HG03103 (cell line): ENCODE data around the gene DENND1B.
"Not testable (repeated sequence)": the region's sequence is repeated elsewhere in the genome, so short reads cannot be mapped to it uniquely, and the experiment has no call there.

Experiments used
- ATAC-seq: cut with Tn5 transposase; IDR thresholded peaks from one replicate; pipeline ENCODE4 v1.9.1; 2021; ENCODE audit warnings: low read depth; ENCODE audit not compliant: unreplicated experiment

The DENND1B gene

GRCh38 chr1:197572169-197572568 is 203.1 kb downstream of the DENND1B start:
- no peak for ATAC-seq

DNA sequence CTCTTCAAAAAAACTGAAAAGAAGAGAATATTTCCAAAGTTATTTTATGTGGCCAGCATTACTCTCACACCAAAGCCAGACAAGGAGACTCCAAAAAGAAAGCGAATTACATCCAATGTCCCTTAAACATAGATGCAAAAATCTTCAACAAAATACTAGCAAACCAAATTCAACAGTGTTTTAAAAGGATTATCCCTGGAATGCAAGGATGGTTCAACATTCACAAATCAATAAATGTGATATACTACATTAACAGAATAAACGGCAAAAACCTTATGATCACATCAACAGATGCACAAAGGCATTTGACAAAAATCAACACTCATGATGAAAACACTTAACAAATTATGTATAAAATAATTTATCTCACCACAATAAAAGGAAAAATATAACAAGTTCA is 207.8 kb downstream of the DENND1B start:
- no peak for ATAC-seq

DNA sequence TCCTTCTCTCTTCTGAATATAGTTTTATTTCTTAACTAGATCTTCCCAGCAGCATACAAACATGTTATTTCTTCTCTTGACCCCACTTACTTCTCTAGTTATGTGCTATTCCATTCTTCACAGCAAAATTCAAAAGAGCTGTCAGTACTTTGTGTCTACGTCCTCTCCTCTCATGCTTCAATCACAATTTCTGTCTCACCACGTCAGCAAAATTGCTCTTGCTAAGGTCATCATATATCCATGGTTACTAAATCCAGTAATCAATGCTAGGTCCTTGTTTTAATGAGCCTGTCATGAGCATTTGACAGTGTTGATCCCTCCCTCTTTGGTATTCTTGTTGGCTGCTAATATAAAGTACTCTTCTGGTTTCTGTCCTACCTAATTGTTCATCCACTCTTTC is 214.2 kb downstream of the DENND1B start:
- no peak for ATAC-seq

GRCh38 chr1:197559655-197560054 is 215.6 kb downstream of the DENND1B start:
- ATAC-seq: no peak

GRCh38 chr1:197559244-197559643 is 216.0 kb downstream of the DENND1B start:
- ATAC-seq: no peak

- ATAC-seq: no peak
Measured at GRCh38 chr1:197557302-197557701, 218.0 kb downstream of the DENND1B start.

- no peak for ATAC-seq
Measured at GRCh38 chr1:197553281-197553680, 222.0 kb downstream of the DENND1B start.

GRCh38 chr1:197546989-197547388 is 228.3 kb downstream of the DENND1B start:
- ATAC-seq: no peak

DNA sequence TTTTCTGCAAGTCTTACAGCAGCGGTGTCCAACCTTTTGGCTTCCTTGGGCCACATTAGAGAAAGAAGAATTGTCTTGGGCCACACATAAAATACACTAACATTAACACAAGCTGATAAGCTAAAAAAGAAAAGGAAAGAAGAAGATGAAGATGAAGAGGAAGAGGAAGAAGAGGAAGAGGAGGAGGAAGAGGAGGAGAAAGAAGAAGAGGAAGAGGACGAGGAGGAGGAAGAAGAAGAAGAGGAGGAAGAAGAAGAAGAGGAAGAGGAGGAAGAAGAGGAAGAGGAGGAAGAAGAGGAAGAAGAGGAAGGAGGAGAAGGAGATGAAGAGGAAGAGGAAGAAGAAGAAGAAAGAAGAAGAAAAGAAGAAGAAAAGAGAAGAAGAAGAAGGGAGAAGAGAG is 230.7 kb downstream of the DENND1B start:
- no peak for ATAC-seq

DNA sequence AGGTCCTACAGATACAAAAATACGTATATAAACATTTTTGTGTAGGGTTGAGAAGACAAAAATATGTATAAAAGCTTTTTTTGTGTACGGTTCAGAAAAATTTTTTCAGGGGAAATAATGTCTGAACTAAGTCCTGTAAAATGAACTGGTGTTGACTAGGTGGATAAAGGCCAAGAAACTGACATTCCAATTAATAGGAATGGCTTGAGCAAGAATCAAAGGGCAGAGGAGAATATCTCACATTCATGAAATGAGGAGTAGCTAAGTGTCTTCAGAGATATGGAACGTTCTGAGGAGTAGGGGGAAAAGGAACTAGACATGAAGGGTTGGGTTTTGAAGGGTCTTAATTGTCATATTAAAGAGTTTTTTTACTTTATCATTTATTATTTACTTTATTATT is 231.2 kb downstream of the DENND1B start:
- no peak for ATAC-seq

DNA sequence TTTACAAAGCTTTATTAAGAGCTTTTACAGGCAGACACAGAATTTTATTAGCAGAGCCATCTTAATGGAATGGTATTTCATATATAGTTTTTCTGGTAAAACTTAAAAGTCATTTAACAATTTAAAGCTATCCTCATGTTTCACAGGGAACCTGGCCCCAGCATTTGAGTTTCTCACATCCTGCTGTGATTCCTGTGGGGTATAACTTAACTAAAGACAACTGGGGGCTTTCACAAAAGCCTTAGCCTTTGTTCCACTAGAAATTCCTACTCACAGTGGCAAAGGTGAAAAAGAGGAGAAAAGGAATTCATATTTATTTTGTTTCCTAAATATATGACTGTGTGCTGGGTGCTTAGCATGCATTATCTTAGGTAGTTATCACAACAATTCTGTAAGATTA is 233.9 kb downstream of the DENND1B start:
- ATAC-seq: no peak

DNA sequence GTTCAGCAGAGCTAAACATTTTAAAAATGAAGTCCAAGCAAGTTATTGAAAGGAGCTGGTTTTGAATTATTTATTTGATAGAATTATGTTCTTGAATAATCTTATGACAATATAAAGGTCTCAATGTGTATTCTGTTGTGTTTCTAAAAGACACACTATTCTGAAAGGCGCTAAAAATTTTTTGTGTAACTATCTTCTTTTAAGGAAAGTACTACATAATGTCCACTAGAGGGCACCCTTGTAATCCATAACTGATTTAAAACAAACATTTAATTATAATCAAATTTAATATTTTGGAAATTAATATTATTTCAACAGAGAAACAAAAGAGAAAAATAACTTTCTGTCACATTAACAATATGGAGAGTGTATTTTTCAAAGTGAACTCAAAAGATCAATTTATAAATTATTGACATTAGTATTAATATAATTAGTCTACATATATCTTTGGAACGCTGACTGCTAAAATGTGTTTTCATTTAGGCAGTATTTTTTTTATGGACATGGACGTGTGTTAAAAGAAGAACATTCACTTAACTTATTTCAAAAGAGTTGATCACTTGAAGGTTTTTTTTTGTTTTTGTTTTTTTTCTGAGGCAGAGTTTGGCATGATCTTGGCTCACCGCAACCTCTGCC is 248.4 kb downstream of the DENND1B start:
- ATAC-seq: no peak

DNA sequence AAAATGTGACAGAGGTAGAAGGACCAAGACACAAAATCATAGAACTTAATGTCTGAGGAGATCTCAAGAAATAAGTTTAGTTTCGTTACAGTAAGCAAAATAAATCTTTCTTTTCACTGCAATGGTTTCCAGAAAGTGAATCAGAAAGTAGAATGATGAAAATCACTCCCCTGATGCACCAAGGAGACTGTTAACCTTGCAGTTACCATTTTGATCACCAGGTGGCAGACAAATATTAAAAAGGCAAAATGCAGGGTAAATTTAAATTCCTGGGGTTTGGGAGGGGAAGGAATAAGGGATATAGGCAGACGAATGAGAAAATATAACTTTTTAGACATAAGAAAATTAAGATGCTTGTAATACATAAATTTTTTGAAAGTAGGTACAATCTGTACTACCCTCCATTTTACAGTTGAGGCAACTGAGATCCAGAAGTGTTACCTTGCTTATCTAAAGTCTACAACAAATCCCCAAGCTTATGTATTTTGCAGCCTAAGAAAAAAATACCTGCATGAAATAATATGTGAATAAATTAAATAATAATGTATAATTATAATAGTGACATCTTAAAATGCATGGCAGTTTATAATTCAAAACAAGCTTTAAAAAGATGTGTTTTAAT is 254.1 kb downstream of the DENND1B start:
- no peak for ATAC-seq

GRCh38 chr1:197519741-197520334 is 255.4 kb downstream of the DENND1B start:
- ATAC-seq: no peak

DNA sequence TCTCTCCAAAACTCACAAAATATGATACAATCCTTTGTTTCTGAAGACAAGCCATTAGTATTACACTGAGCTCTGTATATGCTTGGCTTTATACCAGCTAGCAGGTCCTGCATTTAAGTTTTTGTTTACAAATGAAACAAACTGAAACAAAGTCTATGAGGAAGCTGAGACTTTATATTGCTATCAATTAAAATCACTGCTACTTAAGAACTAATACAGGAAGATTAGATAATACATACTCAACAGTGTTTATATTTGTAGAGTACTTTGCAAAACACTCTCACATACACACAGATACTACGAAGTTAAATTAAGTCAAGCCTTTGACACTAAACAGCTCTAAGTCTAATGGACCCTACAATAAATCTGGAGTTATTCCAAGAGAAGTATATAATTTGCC is 259.9 kb downstream of the DENND1B start:
- ATAC-seq: no peak

- ATAC-seq: no peak
Measured at GRCh38 chr1:197510691-197511378, 264.4 kb downstream of the DENND1B start.

DNA sequence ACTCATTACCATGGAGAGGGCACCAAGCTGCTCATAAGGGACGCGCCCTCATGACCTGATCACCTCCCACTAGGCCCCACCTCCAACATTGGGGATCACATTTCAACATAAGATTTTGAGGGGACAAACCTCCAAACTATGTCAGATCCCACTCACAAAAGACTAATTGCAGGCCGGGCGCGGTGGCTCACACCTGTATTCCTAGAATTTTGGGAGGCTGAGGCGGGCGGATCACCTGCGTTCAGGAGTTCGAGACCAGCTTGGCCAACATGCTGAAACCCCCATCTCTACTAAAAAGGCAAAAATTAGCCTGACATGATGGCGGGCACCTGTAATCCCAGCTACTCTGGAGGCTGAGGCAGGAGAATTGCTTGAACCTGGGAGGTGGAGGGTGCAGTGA is 278.6 kb downstream of the DENND1B start:
- no peak for ATAC-seq

DNA sequence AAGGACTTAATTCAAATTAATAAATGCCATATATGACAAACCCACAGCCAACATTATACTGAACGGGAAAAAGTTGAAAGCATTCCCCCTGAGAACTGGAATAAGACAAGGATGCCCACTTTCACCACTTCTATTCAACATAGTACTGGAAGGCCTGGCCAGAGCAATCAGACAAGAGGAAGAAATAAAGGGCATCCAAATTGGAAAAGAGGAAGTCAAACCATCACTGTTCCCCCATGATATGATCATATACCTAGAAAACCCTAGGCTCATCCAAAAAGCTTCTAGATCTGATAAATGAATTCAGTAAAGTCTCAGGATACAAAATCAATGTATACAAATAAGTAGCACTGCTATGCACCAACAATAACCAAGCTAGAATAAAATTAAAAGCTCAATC is 283.8 kb downstream of the DENND1B start:
- not testable (repeated sequence) for ATAC-seq

GRCh38 chr1:197486946-197487345 is 288.3 kb downstream of the DENND1B start:
- no peak for ATAC-seq

DNA sequence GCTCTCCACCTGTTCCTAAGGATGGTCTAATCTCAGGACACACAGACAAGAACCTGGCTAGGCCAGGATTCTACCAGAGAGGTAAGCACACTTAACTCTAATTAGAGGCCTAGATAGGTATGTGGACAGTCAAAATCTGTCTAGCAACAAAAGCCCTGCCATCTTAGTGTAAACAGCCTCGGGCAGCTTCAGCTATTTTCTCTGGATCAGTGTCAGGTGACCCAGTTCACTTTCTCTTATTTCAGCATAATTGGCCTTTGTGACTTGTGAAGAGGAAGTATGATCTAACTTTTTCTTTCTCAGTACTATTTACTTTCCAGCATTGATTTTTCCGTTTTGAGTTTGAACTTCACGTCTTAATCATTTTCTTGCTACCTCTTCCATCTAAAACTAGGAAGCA is 289.5 kb downstream of the DENND1B start:
- ATAC-seq: no peak

DNA sequence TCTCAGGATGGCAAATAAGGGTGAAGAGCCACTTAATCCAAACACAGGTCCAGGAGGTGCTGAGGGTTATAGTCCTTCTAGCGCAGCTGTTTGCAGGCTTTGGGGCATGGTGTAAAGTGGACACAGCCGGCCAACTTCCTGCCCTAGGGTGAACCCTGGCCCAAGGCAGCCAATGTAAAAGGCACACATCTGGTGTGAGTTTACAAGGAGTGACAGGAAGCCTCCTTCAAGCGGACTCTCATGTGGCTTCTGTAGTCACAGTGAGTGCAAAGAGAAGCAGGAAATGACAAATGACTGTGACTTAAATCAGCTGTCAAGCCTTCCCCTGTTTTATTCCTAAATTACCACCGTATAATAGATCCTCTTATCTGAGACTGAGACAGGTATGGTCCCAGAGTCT is 294.2 kb downstream of the DENND1B start:
- ATAC-seq: no peak

GRCh38 chr1:197480446-197480845 is 294.8 kb downstream of the DENND1B start:
- no peak for ATAC-seq
